IPS DF 6.9 (cell line): ENCODE results near the gene FRRS1.

Experiments
- DNase-seq: peaks from one replicate; pipeline ENCODE4 v3.0.0-alpha.2; 2013; ENCODE audit warnings: low read depth, low spot score
- H3K27ac ChIP-seq: one replicate; pipeline ENCODE4 v1.5.1; 2013; ENCODE audit warnings: low read length, control low read depth
- H3K27me3 ChIP-seq: 2 replicates; pipeline ENCODE4 v1.6.1; 2013; ENCODE audit warnings: mild to moderate bottlenecking, low read length; ENCODE audit not compliant: control insufficient read depth, insufficient read depth
- H3K36me3 ChIP-seq: 2 replicates; pipeline ENCODE4 v1.6.1; 2013; ENCODE audit warnings: low read length; ENCODE audit not compliant: control insufficient read depth, insufficient read depth
- H3K4me1 ChIP-seq: 2 replicates; pipeline ENCODE4 v1.6.1; 2013; ENCODE audit warnings: low read length; ENCODE audit not compliant: control insufficient read depth, insufficient read depth
- H3K4me3 ChIP-seq: 2 replicates; pipeline ENCODE4 v1.5.1; 2013; ENCODE audit warnings: mild to moderate bottlenecking, low read length
- H3K9me3 ChIP-seq: 2 replicates; pipeline ENCODE4 v1.6.1; 2013; ENCODE audit warnings: low read length, inconsistent platforms; ENCODE audit not compliant: control insufficient read depth, insufficient read depth
- WGBS: extraction: QIAGEN DNeasy Blood & Tissue Kit; methylation state at CpG from one replicate; pipeline ENCODE4 v1.1.7; 2013; ENCODE audit warnings: mixed read lengths, missing lambda C conversion rate; ENCODE audit not compliant: insufficient read length, insufficient coverage; 5-methylcytosine and 5-hydroxymethylcytosine counted together

FRRS1 gene

DNA sequence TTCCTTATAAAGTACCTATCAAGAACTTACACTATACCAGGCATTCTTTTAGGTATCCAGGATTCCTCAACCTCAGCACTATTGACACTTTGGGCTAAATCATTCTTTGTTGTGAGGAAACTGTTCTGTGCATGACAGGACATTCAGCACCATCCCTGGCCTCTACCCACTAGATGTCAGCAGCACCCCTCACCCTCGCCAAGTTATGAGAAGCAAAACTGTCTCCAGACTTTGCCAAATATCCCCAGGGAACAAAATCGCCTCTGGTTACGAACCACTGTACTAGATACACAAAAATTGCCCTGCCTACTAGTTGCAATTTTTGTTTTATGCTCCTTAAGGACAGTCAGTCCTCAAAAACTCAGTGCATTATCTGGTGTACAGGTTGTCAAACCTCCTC is 84.9 kb downstream of the FRRS1 start:
- no peaks in the 10 kb centered on the region for H3K9me3 ChIP-seq
- no peaks in the 10 kb centered on the region for H3K4me1 ChIP-seq
- H3K4me3 ChIP-seq: no peak overlapping the region
- H3K27me3 ChIP-seq: no peaks in the 10 kb centered on the region
- no peak overlapping the region for H3K27ac ChIP-seq
- WGBS: no CpG with 5 or more reads among the region's 3 CpGs
- no peak for DNase-seq
- no peaks in the 10 kb centered on the region for H3K36me3 ChIP-seq

DNA sequence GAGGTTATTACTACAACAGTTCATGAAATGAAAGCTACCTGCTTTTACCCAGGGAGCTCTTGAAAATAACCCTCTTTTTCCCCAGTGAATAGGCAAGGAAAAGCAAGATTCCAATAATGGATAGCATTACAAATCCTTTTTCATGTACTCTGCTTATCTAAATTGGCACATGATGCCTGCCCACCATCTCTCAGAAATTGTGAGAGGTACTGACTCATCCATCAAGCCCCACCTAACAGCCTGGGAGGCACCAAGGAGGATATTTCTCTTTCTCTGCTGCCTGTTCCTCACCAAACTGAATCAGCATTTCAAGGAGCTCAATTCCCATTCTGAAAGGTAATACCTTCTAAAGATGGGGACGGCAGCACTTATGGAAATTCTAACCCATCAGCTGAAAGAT is 86.2 kb downstream of the FRRS1 start:
- WGBS: no CpG with 5 or more reads among the region's 1 CpG
- no peaks in the 10 kb centered on the region for H3K27me3 ChIP-seq
- H3K36me3 ChIP-seq: no peaks in the 10 kb centered on the region
- H3K9me3 ChIP-seq: no peaks in the 10 kb centered on the region
- no peaks in the 10 kb centered on the region for H3K4me1 ChIP-seq
- no peak overlapping the region for H3K4me3 ChIP-seq
- no peak for DNase-seq
- no peak overlapping the region for H3K27ac ChIP-seq

DNA sequence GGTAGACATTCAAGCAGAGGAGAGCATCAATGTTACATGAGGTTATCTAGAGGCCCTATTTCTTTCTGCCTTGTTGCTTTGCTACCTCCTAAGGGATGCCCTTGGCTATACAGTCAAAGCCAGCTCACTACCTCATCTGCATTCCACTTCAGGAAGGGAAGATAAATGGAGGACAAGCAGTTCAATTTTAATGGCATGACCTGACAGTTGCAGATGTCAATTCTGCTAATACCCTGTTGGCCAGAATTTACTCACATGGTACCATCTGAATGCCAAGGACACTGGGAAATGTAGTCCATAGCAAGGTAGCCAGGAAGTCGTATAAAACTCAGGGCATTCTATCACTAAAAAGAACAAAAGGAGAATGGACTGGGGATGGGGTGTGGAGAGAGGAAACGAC is 89.0 kb downstream of the FRRS1 start:
- Histone ChIP-seq H3K27ac (no peak overlapping the region), H3K4me3 (no peak overlapping the region), H3K27me3 (no peaks in the 10 kb centered on the region), H3K4me1 (no peaks in the 10 kb centered on the region), H3K9me3 (no peaks in the 10 kb centered on the region), H3K36me3 (no peaks in the 10 kb centered on the region)
- no peak for DNase-seq
- no CpG with 5 or more reads among the region's 2 CpGs for WGBS

DNA sequence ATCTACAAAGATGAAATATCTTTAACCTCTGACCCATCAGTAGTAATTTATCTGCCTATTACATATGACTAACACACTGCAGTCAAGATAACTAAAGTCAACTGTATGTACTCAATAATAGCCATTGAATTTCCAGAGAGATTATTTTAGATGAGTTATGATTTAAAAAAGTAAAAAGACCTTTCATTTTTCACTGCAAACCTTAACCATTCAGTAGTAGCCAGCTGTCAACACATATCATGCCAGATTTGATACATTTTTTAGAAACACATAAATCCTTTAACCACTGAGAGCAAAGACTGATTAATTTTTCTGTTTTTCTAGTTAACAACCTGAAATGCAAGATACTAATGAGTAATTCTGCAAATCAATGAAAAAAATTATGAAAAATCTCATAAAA is 89.6 kb downstream of the FRRS1 start:
- no peak for DNase-seq
- no peaks in the 10 kb centered on the region for H3K9me3 ChIP-seq
- no peaks in the 10 kb centered on the region for H3K36me3 ChIP-seq
- H3K4me1 ChIP-seq: no peaks in the 10 kb centered on the region
- no peak overlapping the region for H3K4me3 ChIP-seq
- no peaks in the 10 kb centered on the region for H3K27me3 ChIP-seq
- H3K27ac ChIP-seq: no peak overlapping the region

DNA sequence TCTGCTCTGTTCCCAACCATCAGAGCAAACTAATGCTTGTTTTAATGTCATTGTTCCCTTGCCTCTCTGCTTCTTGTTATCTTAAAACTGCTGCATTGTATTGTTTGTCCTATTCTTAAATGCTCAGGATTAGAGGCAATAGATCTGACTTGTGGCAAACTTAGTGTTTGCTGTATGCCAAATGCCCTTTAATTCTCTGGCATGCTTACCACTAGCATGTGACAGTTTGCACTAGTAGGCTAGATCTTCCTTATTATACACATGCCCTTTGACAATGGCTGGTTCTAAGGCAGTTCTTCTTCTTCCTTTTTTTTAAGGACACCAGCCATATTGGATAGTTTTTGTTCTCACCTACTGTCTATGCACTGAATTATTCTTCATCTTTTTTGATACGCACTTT is 90.4 kb downstream of the FRRS1 start:
- WGBS: no CpG with 5 or more reads among the region's 1 CpG
- no peak for DNase-seq
- Histone ChIP-seq H3K4me1 (no peaks in the 10 kb centered on the region), H3K27me3 (no peaks in the 10 kb centered on the region), H3K36me3 (no peaks in the 10 kb centered on the region), H3K9me3 (no peaks in the 10 kb centered on the region), H3K4me3 (no peak overlapping the region), H3K27ac (no peak overlapping the region)

DNA sequence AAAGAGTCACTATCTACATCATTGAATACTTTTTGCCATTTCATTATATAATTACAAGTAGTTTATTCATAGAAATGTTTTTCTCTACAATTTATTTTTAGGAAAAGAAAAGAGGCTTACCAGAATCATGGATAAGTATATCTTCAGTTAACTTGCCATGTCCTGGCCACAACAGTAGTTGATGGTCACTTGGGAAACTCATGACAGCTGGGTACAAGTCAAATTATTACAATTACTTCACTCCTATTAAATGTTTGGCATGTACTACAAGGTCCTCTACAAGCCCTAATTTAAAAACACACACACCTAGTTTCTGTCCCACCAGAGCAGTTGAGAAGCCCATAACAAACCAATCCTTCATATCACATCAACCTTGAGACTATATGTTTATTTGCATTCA is 91.1 kb downstream of the FRRS1 start:
- DNase-seq: no peak
- no peak overlapping the region for H3K4me3 ChIP-seq
- H3K36me3 ChIP-seq: no peaks in the 10 kb centered on the region
- H3K27me3 ChIP-seq: no peaks in the 10 kb centered on the region
- no peaks in the 10 kb centered on the region for H3K4me1 ChIP-seq
- no peaks in the 10 kb centered on the region for H3K9me3 ChIP-seq
- no peak overlapping the region for H3K27ac ChIP-seq

- no CpG with 5 or more reads among the region's 6 CpGs for WGBS
- Histone ChIP-seq H3K9me3 (no peaks in the 10 kb centered on the region), H3K4me1 (no peaks in the 10 kb centered on the region), H3K27me3 (no peaks in the 10 kb centered on the region), H3K36me3 (no peaks in the 10 kb centered on the region), H3K27ac (no peak overlapping the region), H3K4me3 (no peak overlapping the region)
- DNase-seq: no peak
Observed at GRCh38 chr1:99674115-99675064, 92.0 kb downstream of the FRRS1 start.

- H3K4me3 ChIP-seq: no peak overlapping the region
- DNase-seq: no peak
- no peaks in the 10 kb centered on the region for H3K27me3 ChIP-seq
- H3K36me3 ChIP-seq: no peaks in the 10 kb centered on the region
- WGBS: no CpG with 5 or more reads among the region's 5 CpGs
- no peak overlapping the region for H3K27ac ChIP-seq
- no peaks in the 10 kb centered on the region for H3K4me1 ChIP-seq
- H3K9me3 ChIP-seq: no peaks in the 10 kb centered on the region
Observed at GRCh38 chr1:99673315-99673714, 93.1 kb downstream of the FRRS1 start.

- Histone ChIP-seq H3K4me1 (no peaks in the 10 kb centered on the region), H3K9me3 (no peaks in the 10 kb centered on the region), H3K4me3 (no peak overlapping the region), H3K36me3 (no peaks in the 10 kb centered on the region), H3K27ac (no peak overlapping the region), H3K27me3 (no peaks in the 10 kb centered on the region)
- no CpG with 5 or more reads among the region's 6 CpGs for WGBS
- DNase-seq: no peak
Observed at GRCh38 chr1:99672530-99673213, 93.8 kb downstream of the FRRS1 start.

DNA sequence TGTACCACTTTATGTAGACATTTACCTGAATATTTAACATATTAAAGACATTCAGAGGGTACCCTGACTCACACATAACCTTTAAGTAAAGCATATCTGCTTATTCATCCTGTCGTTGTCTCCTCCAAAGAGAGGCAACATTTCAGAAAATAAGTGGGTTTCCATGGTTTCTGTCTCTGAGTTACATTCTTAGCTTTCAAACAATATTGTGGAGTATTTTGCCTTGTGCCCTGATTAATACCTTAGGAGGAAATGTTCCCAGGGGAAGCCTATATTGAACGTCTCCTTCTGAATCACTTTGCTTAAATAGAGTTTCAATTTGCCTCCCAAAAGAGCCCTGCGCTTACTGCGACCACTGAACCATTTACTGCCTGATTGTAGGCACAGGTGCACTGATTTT is 94.4 kb downstream of the FRRS1 start:
- Histone ChIP-seq H3K27me3 (no peaks in the 10 kb centered on the region), H3K9me3 (no peaks in the 10 kb centered on the region), H3K4me3 (no peak overlapping the region), H3K27ac (no peak overlapping the region), H3K4me1 (no peaks in the 10 kb centered on the region), H3K36me3 (no peaks in the 10 kb centered on the region)
- WGBS: no CpG with 5 or more reads among the region's 4 CpGs
- no peak for DNase-seq

DNA sequence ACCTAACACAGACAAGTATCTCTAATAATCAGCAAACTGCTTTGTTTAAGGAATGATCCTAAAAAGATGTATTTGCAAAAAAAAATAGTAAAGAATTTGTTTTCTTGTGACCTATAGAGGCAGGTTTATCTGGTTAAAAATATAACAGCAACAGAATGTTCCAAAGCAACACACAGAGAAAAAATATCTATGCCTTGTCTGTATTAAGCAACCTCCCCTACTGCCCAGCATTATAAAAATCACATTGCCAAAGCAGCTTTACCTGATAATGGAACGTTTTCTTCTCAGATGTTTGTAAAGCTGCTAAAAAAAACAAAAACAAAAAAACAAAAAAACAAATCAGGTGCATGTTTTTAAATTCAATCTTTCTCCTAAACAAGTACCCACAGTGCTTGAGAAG is 95.9 kb downstream of the FRRS1 start:
- H3K4me3 ChIP-seq: no peak overlapping the region
- no peaks in the 10 kb centered on the region for H3K9me3 ChIP-seq
- H3K4me1 ChIP-seq: no peaks in the 10 kb centered on the region
- H3K36me3 ChIP-seq: no peaks in the 10 kb centered on the region
- no peak overlapping the region for H3K27ac ChIP-seq
- no peak for DNase-seq
- H3K27me3 ChIP-seq: no peaks in the 10 kb centered on the region
- WGBS: no CpG with 5 or more reads among the region's 1 CpG
